ENCODE results near the gene NLRP14.

DNA sequence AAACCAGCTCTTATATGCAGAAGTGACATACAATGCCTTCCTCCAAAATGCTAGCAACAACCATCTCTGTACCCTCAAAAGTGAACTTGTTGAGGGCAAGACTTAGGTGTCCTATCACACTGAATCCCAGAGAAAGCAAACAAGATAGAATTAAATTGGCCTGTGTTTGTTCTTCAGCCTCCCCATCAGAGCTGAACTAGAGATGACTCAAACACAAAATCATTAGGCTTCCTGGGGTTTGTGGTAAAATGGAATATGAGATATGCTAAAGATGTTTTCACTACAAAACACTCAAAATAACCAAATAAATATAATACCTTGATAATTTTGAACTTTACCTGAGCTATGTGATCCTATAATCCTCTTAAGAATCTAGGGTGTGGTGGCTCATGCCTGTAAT is 31.8 kb upstream of the NLRP14 start:
- TF ChIP-seq, protein P1, sequence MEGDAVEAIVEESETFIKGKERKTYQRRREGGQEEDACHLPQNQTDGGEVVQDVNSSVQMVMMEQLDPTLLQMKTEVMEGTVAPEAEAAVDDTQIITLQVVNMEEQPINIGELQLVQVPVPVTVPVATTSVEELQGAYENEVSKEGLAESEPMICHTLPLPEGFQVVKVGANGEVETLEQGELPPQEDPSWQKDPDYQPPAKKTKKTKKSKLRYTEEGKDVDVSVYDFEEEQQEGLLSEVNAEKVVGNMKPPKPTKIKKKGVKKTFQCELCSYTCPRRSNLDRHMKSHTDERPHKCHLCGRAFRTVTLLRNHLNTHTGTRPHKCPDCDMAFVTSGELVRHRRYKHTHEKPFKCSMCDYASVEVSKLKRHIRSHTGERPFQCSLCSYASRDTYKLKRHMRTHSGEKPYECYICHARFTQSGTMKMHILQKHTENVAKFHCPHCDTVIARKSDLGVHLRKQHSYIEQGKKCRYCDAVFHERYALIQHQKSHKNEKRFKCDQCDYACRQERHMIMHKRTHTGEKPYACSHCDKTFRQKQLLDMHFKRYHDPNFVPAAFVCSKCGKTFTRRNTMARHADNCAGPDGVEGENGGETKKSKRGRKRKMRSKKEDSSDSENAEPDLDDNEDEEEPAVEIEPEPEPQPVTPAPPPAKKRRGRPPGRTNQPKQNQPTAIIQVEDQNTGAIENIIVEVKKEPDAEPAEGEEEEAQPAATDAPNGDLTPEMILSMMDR (IDR thresholded peaks at IDR 0.05), result no peak
- TF ChIP-seq POLR2AphosphoS5 (IDR thresholded peaks at IDR 0.05), result no peak

Measured in prostate gland (tissue), 2 donors.